Measurements from ENCODE around the gene NELL1. TPM values are rescaled to one million over a fixed set of nuclear protein-coding genes. Genes with fewer than 3 reads are reported as not detected.

Gene NELL1
- under 1 TPM in 1 of 6 donors, not detected in 5; 0.26 TPM for total RNA-seq

DNA sequence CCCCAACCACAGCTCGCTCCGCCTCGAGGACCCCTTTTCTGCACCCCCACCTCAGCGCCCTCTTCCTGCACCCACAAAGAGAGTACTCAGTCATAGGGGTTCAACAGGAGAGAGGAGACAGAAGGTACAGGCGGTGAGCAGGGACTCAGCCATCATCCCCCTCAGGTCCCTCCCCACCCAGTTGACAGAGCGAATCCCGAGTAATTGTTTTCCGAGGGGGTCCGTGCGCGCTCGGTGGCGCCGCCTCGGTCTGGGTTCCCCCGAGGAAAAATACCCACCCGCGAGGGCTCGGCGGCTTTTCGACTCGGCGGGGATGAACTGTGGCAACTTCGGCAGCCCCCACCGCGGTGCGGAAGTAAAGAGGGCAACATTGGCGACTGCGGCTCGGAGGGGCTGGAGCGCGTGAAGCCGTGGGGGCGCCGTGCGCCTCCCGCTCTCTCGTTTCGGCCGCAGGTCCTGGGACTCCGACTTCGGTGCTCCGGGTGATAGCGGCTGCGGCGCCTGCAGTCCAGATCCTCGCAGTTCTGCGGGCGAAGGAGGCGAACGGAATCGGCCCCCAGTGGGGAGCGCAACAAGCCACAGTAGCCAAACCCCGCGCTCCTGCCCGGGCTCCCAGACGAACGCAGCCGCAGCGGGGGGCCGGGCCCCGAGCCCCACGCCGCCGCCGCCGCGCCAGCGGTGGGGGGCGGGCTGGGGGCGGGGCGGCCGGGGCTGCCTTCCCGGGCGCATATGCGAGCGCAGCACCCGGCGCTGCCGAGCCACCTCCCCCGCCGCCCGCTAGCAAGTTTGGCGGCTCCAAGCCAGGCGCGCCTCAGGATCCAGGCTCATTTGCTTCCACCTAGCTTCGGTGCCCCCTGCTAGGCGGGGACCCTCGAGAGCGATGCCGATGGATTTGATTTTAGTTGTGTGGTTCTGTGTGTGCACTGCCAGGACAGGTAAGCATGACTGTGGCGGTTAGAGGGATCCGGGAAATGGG lies at the start of gene NELL1:
TSS of gene NELL1 (plus strand) at position 743 of the 976 bp plus-strand sequence.
- no peak within 1 kb of the TSS for H3K27ac ChIP-seq
- TF ChIP-seq EP300 (IDR thresholded peaks at IDR 0.05) (no peak), POLR2AphosphoS5 (IDR thresholded peaks at IDR 0.05) (no peak), POLR2A (IDR thresholded peaks at IDR 0.05) (no peak)
- TF ChIP-seq, protein P1, sequence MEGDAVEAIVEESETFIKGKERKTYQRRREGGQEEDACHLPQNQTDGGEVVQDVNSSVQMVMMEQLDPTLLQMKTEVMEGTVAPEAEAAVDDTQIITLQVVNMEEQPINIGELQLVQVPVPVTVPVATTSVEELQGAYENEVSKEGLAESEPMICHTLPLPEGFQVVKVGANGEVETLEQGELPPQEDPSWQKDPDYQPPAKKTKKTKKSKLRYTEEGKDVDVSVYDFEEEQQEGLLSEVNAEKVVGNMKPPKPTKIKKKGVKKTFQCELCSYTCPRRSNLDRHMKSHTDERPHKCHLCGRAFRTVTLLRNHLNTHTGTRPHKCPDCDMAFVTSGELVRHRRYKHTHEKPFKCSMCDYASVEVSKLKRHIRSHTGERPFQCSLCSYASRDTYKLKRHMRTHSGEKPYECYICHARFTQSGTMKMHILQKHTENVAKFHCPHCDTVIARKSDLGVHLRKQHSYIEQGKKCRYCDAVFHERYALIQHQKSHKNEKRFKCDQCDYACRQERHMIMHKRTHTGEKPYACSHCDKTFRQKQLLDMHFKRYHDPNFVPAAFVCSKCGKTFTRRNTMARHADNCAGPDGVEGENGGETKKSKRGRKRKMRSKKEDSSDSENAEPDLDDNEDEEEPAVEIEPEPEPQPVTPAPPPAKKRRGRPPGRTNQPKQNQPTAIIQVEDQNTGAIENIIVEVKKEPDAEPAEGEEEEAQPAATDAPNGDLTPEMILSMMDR (IDR thresholded peaks at IDR 0.05), result no peak
- H3K4me3 ChIP-seq, result peak within 1 kb of the TSS in 2 of 4 donors; percentile 19 to 20
- peaks cover 2 to 23% (median 10%) of the 10 kb centered on the region in 4 donors for H3K4me1 ChIP-seq
- H3K27me3 ChIP-seq, result peaks cover 0 to 20% (median 9%) of the 10 kb centered on the region in 4 donors
- no peaks in the 10 kb centered on the region for H3K9me3 ChIP-seq
- ATAC-seq (ENCODE audit: low FRiP score in 2 of 2) (no peak), DNase-seq (peak in 1 of 2 donors; percentile 74)
- WGBS, 2 donors, result 2 to 6% methylated on average over 15 of the region's 93 CpGs
- H3K36me3 ChIP-seq, result no peaks in the 10 kb centered on the region

DNA sequence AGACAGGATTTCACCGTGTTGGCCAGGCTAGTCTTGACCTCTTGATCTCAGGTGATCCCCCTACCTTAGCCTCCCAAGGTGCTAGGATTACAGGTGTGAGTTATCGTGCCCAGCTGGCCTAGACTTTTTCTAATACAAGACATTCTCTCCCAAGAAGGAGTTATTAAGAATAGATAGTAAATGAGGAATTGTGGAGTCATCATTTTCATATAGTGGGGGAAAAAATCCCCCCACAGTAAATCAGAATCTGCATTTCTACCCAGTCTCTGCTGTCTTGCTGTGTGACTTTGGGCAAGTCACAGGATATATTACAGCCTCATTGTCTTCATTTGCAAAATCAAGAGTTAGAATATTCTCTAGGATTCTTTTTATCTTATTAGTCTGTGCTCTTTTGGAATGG lies 48.4 kb upstream of the NELL1 start:
- ATAC-seq (ENCODE audit: low FRiP score in 2 of 2) (no peak), DNase-seq (no peak)
- no peaks in the 10 kb centered on the region for H3K4me1 ChIP-seq
- no peak overlapping the region for H3K4me3 ChIP-seq
- TF ChIP-seq, protein P1 (IDR thresholded peaks at IDR 0.05), result no peak
- no peak for TF ChIP-seq POLR2A (IDR thresholded peaks at IDR 0.05)
- no peak for TF ChIP-seq EP300 (IDR thresholded peaks at IDR 0.05)
- no peak for TF ChIP-seq POLR2AphosphoS5 (IDR thresholded peaks at IDR 0.05)
- no peaks in the 10 kb centered on the region for H3K36me3 ChIP-seq
- H3K27ac ChIP-seq, result no peak overlapping the region
- 69 to 71% methylated on average over 2 of the region's 2 CpGs for WGBS, 2 donors
- no peaks in the 10 kb centered on the region for H3K27me3 ChIP-seq
- H3K9me3 ChIP-seq, result no peaks in the 10 kb centered on the region

DNA sequence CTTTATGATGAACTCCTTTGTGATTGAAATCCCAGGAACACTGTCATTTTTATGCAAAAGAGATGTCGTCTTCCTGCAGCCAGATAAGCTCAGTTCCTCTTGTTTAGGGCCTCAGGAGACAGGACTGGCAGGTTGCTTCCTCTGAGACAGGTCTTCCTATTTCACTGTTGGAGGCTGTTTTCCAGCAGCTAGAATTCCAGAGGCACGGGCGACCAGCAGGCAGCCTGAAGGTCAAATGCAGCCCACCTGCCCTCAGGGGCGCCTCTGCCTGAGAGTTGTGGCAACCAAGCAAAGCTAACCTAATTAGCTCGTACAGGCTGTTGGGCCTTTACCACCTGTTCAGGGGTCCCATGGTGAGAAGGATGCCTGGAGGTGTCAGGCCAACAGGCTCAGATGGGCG lies 47.7 kb upstream of the NELL1 start:
- Histone ChIP-seq H3K9me3 (no peaks in the 10 kb centered on the region), H3K27me3 (no peaks in the 10 kb centered on the region), H3K36me3 (no peaks in the 10 kb centered on the region), H3K27ac (no peak overlapping the region), H3K4me1 (no peaks in the 10 kb centered on the region), H3K4me3 (no peak overlapping the region)
- TF ChIP-seq POLR2AphosphoS5 (IDR thresholded peaks at IDR 0.05) (no peak), EP300 (IDR thresholded peaks at IDR 0.05) (no peak), POLR2A (IDR thresholded peaks at IDR 0.05) (no peak)
- TF ChIP-seq, protein P1 (IDR thresholded peaks at IDR 0.05), result no peak
- ATAC-seq (ENCODE audit: low FRiP score in 2 of 2), result no peak
- WGBS, 2 donors, result 28 to 51% methylated on average over 6 of the region's 6 CpGs
- no peak for DNase-seq

DNA sequence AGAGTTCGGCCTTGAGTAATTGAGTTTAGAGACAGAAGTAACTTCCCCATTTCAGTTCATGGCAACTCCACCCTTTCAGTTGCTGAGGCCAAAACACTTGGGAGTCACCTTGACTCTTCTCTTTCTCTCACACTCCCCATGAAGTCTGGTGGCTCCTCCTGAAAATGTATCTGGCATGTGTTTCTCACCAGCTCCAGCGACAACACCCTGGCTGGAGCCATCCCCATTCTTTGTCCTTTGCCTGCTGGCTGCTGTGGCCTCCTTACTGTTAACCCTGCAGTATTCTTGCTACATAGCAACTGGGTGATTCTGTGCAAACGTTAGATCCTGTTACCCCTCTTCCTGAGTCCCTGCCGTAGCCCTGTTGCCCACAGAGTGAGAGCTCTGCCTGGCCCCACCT lies 46.1 kb upstream of the NELL1 start:
- ATAC-seq (ENCODE audit: low FRiP score in 2 of 2) (no peak), DNase-seq (no peak)
- no peak overlapping the region for H3K4me3 ChIP-seq
- H3K36me3 ChIP-seq, result no peaks in the 10 kb centered on the region
- no peak overlapping the region for H3K27ac ChIP-seq
- no peaks in the 10 kb centered on the region for H3K9me3 ChIP-seq
- TF ChIP-seq, protein P1 (IDR thresholded peaks at IDR 0.05), result no peak
- no peak for TF ChIP-seq EP300 (IDR thresholded peaks at IDR 0.05)
- TF ChIP-seq POLR2AphosphoS5 (IDR thresholded peaks at IDR 0.05), result no peak
- no peak for TF ChIP-seq POLR2A (IDR thresholded peaks at IDR 0.05)
- 34 to 45% methylated on average over 4 of the region's 4 CpGs for WGBS, 2 donors
- H3K27me3 ChIP-seq, result no peaks in the 10 kb centered on the region
- no peaks in the 10 kb centered on the region for H3K4me1 ChIP-seq

All from upper lobe of left lung (tissue), 6 donors.